ENCODE data around the gene ZCCHC7. TPM values are rescaled to one million over a fixed set of nuclear protein-coding genes. Genes with fewer than 3 reads are reported as not detected.

ZCCHC7 gene
- total and polyA plus RNA-seq, 10 of the 15 experiments (the other 5 are each of a cell fraction or from before 2014, with no cell fraction given): 42.9 to 178 (median 53.3) TPM

- RAD21 ChIA-PET (ENCODE audit: unreplicated experiment): interaction anchor here (0.6 to 6.0 kb wide), 44 partner anchors 9 to 685 kb away, joined by 3 to 33 read pairs (median 4); partner anchors contain the start of gene ZCCHC7
- Histone ChIP-seq H3K4me1 (ENCODE audit: control insufficient read depth, insufficient read depth, low read length) (peaks cover 18% of the 10 kb centered on the region), H3K36me3 (ENCODE audit: control insufficient read depth in 2 of 2, insufficient read depth in 2 of 2, low read length in 1 of 2) (no peaks in the 10 kb centered on the region), H4K20me1 (ENCODE audit: control insufficient read depth, insufficient read depth) (no peaks in the 10 kb centered on the region), H3K4me3 (no peak overlapping the region), H3K27ac (ENCODE audit: control insufficient read depth, insufficient read depth) (no peak overlapping the region), H3K4me2 (ENCODE audit: control insufficient read depth, insufficient read depth) (no peak overlapping the region), H3K9me3 (replicated peaks; ENCODE audit: control insufficient read depth, insufficient read depth, low read length) (no peaks in the 10 kb centered on the region), H3K27me3 (replicated peaks in 1 of 2; ENCODE audit: control insufficient read depth in 2 of 2, insufficient read depth in 2 of 2, low read length in 1 of 2) (no peaks in the 10 kb centered on the region), H3K9ac (ENCODE audit: control insufficient read depth, insufficient read depth, low read length) (no peak overlapping the region), H2AFZ (ENCODE audit: control insufficient read depth, low read depth, low read length) (no peak overlapping the region), H3K79me2 (ENCODE audit: control insufficient read depth, insufficient read depth, low read length) (peaks cover 7% of the 10 kb centered on the region)
- SMC1A ChIA-PET (ENCODE audit: uncharacterized antibody, unreplicated experiment): interaction anchor here (0.6 to 5.6 kb wide), 48 partner anchors 8 to 526 kb away, joined by 3 to 44 read pairs (median 5); partner anchors contain the start of gene ZCCHC7
- peak; percentile 65 for ATAC-seq
- CTCF ChIA-PET: interaction anchor here (0.7 to 8.1 kb wide), 41 partner anchors 7 to 456 kb away, joined by 3 to 60 read pairs (median 5); partner anchors contain the start of gene PAX5
- DNase-seq (ENCODE audit: low read depth, low spot score): no peak
- WGBS (ENCODE audit: insufficient coverage, insufficient replicate concordance, low lambda C conversion rate, missing lambda C conversion rate): 30% methylated on average over 2 of the region's 2 CpGs
- peak; percentile 80 for FAIRE-seq
- intact Hi-C loops (cut with micrococcal nuclease; ENCODE audit: unreplicated experiment) (loop anchor here (5.0 kb wide), 2 partner anchors 297 to 457 kb away; partner anchors contain the start of gene PAX5), in situ Hi-C loops (cut with MboI) (no loop called here)
- POLR2A ChIA-PET: interaction anchor here (0.6 to 1.6 kb wide), 8 partner anchors 13 to 298 kb away, joined by 3 to 5 read pairs (median 3); no protein-coding TSS in a partner anchor
- TF ChIP-seq PKNOX1 (IDR thresholded peaks at IDR 0.05) (peak; percentile 44; the same call in 1 of the 2 replicates), NFXL1 (IDR thresholded peaks at IDR 0.05; ENCODE audit: borderline replicate concordance) (no peak), ATF3 (IDR thresholded peaks at IDR 0.05; ENCODE audit: borderline replicate concordance, extremely low read depth, low read depth, low read length) (no peak), FOXM1 (IDR thresholded peaks at IDR 0.05; ENCODE audit: low read depth, low read length) (peak; percentile 30; the same call in 1 of the 2 replicates), CHD4 (IDR thresholded peaks at IDR 0.05) (no peak), RAD21 (IDR thresholded peaks at IDR 0.05; ENCODE audit: insufficient read depth, low read depth, low read length) (peak; percentile 79), ATF7 (IDR thresholded peaks at IDR 0.05; ENCODE audit: low read depth) (no peak), SMC3 (IDR thresholded peaks at IDR 0.05; ENCODE audit: borderline replicate concordance, low read length) (peak; percentile 55; the same call in 1 of the 2 replicates), SIX5 (IDR thresholded peaks at IDR 0.05; ENCODE audit: low read depth, low read length, severe bottlenecking) (no peak), TCF7 (IDR thresholded peaks at IDR 0.05; ENCODE audit: borderline replicate concordance) (no peak), MYB (IDR thresholded peaks at IDR 0.05; ENCODE audit: borderline replicate concordance, low read depth, low read length) (no peak)
- TF ChIP-seq, protein P1, sequence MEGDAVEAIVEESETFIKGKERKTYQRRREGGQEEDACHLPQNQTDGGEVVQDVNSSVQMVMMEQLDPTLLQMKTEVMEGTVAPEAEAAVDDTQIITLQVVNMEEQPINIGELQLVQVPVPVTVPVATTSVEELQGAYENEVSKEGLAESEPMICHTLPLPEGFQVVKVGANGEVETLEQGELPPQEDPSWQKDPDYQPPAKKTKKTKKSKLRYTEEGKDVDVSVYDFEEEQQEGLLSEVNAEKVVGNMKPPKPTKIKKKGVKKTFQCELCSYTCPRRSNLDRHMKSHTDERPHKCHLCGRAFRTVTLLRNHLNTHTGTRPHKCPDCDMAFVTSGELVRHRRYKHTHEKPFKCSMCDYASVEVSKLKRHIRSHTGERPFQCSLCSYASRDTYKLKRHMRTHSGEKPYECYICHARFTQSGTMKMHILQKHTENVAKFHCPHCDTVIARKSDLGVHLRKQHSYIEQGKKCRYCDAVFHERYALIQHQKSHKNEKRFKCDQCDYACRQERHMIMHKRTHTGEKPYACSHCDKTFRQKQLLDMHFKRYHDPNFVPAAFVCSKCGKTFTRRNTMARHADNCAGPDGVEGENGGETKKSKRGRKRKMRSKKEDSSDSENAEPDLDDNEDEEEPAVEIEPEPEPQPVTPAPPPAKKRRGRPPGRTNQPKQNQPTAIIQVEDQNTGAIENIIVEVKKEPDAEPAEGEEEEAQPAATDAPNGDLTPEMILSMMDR (IDR thresholded peaks at IDR 0.05 in 2 of 3, conservative IDR thresholded peaks at IDR 0.05 in 1 of 3; ENCODE audit: control insufficient read depth in 2 of 3, extremely low read depth in 1 of 3, insufficient read depth in 1 of 3, low read depth in 3 of 3, low read length in 3 of 3): peak; percentile 47 to 73 (median 47); a peak in 4 of 6 replicates
- TF ChIP-seq, protein P2, sequence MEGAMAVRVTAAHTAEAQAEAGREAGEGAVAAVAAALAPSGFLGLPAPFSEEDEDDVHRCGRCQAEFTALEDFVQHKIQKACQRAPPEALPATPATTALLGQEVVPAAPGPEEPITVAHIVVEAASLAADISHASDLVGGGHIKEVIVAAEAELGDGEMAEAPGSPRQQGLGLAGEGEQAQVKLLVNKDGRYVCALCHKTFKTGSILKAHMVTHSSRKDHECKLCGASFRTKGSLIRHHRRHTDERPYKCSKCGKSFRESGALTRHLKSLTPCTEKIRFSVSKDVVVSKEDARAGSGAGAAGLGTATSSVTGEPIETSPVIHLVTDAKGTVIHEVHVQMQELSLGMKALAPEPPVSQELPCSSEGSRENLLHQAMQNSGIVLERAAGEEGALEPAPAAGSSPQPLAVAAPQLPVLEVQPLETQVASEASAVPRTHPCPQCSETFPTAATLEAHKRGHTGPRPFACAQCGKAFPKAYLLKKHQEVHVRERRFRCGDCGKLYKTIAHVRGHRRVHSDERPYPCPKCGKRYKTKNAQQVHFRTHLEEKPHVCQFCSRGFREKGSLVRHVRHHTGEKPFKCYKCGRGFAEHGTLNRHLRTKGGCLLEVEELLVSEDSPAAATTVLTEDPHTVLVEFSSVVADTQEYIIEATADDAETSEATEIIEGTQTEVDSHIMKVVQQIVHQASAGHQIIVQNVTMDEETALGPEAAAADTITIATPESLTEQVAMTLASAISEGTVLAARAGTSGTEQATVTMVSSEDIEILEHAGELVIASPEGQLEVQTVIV (IDR thresholded peaks at IDR 0.05; ENCODE audit: borderline replicate concordance, partially characterized antibody): no peak
- no TSS peak for BruUV-seq (replicated peaks)
Measured at GRCh38 chr9:37329576-37329975, 209.2 kb downstream of the ZCCHC7 start.

Measured in GM12878 (cell line).